ENCODE measurements around the gene DIP2B. TPM values are rescaled to one million over a fixed set of nuclear protein-coding genes. Genes with fewer than 3 reads are reported as not detected.

DIP2B gene
- total RNA-seq, 1 experiment from 2014 or later: 26.1 TPM

- TF ChIP-seq, protein P1, sequence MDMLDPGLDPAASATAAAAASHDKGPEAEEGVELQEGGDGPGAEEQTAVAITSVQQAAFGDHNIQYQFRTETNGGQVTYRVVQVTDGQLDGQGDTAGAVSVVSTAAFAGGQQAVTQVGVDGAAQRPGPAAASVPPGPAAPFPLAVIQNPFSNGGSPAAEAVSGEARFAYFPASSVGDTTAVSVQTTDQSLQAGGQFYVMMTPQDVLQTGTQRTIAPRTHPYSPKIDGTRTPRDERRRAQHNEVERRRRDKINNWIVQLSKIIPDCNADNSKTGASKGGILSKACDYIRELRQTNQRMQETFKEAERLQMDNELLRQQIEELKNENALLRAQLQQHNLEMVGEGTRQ (CRISPR knock-in tag; IDR thresholded peaks at IDR 0.05): no peak
Observed at GRCh38 chr12:50642761-50643160, 138.0 kb downstream of the DIP2B start (continued).

GRCh38 chr12:50647031-50647430 is 142.2 kb downstream of the DIP2B start:
- H3K9me3 Mint-ChIP-seq: peaks cover 3% of the 10 kb centered on the region; the same call in 1 of the 2 replicates
- H3K4me1 Mint-ChIP-seq: peaks cover 11% of the 10 kb centered on the region
- no peaks in the 10 kb centered on the region for H3K27me3 Mint-ChIP-seq (ENCODE audit: low read depth)
- ATAC-seq (no peak), DNase-seq (ENCODE audit: low spot score) (no peak)
- ChIA-PET CTCF (interaction anchor here (0.6 kb wide), 1 partner anchor 178 kb away, joined by 4 read pairs; no protein-coding TSS in a partner anchor), POLR2A (interaction anchor here (1.1 kb wide), 1 partner anchor 117 kb away, joined by 3 read pairs; the partner anchor contains the start of gene ATF1)
- H3K36me3 Mint-ChIP-seq: peaks cover 6% of the 10 kb centered on the region
- H3K27ac Mint-ChIP-seq: peak overlapping the region; percentile 50; the same call in 1 of the 2 replicates
- H3K4me3 Mint-ChIP-seq: no peak overlapping the region
- TF ChIP-seq, protein P2, sequence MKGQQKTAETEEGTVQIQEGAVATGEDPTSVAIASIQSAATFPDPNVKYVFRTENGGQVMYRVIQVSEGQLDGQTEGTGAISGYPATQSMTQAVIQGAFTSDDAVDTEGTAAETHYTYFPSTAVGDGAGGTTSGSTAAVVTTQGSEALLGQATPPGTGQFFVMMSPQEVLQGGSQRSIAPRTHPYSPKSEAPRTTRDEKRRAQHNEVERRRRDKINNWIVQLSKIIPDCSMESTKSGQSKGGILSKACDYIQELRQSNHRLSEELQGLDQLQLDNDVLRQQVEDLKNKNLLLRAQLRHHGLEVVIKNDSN (CRISPR knock-in tag; IDR thresholded peaks at IDR 0.05): no peak
- TF ChIP-seq, protein P3, sequence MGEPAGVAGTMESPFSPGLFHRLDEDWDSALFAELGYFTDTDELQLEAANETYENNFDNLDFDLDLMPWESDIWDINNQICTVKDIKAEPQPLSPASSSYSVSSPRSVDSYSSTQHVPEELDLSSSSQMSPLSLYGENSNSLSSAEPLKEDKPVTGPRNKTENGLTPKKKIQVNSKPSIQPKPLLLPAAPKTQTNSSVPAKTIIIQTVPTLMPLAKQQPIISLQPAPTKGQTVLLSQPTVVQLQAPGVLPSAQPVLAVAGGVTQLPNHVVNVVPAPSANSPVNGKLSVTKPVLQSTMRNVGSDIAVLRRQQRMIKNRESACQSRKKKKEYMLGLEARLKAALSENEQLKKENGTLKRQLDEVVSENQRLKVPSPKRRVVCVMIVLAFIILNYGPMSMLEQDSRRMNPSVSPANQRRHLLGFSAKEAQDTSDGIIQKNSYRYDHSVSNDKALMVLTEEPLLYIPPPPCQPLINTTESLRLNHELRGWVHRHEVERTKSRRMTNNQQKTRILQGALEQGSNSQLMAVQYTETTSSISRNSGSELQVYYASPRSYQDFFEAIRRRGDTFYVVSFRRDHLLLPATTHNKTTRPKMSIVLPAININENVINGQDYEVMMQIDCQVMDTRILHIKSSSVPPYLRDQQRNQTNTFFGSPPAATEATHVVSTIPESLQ (CRISPR knock-in tag; IDR thresholded peaks at IDR 0.05): no peak
- no peak for TF ChIP-seq ZNF425 (CRISPR knock-in tag; conservative IDR thresholded peaks at IDR 0.05)
- TF ChIP-seq, protein P4, sequence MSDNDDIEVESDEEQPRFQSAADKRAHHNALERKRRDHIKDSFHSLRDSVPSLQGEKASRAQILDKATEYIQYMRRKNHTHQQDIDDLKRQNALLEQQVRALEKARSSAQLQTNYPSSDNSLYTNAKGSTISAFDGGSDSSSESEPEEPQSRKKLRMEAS (CRISPR knock-in tag; IDR thresholded peaks at IDR 0.05): no peak
- TF ChIP-seq CREB1 (CRISPR knock-in tag; IDR thresholded peaks at IDR 0.05): no peak
- no peak for TF ChIP-seq ETV6 (CRISPR knock-in tag; IDR thresholded peaks at IDR 0.05)
- no peak for TF ChIP-seq NFYB (CRISPR knock-in tag; conservative IDR thresholded peaks at IDR 0.05; ENCODE audit: low read depth)
- no peak for TF ChIP-seq FOXP1 (CRISPR knock-in tag; IDR thresholded peaks at IDR 0.05; ENCODE audit: borderline replicate concordance)
- TF ChIP-seq, protein P5, sequence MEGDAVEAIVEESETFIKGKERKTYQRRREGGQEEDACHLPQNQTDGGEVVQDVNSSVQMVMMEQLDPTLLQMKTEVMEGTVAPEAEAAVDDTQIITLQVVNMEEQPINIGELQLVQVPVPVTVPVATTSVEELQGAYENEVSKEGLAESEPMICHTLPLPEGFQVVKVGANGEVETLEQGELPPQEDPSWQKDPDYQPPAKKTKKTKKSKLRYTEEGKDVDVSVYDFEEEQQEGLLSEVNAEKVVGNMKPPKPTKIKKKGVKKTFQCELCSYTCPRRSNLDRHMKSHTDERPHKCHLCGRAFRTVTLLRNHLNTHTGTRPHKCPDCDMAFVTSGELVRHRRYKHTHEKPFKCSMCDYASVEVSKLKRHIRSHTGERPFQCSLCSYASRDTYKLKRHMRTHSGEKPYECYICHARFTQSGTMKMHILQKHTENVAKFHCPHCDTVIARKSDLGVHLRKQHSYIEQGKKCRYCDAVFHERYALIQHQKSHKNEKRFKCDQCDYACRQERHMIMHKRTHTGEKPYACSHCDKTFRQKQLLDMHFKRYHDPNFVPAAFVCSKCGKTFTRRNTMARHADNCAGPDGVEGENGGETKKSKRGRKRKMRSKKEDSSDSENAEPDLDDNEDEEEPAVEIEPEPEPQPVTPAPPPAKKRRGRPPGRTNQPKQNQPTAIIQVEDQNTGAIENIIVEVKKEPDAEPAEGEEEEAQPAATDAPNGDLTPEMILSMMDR (IDR thresholded peaks at IDR 0.05): no peak
- TF ChIP-seq TP53 (CRISPR knock-in tag; IDR thresholded peaks at IDR 0.05): no peak

DNA sequence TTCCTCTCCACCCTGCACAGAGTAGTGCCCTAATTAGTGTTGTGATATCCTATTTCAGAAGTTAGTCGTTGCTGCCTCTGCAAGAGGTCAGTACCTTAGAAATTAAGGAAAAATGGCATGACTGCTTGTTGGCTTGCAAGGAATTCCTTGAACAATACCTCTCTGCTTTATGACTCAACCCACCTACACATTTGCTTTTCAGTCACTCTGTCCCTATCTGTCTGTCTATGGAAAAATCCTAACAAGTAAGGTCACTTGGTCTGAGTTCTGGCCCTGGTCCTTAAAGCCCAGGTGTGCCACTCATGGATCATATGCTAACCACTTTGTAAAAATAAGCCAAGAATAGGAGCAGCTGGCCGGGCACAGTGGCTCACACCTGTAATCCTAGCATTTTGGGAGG is 142.7 kb downstream of the DIP2B start:
- DNase-seq (ENCODE audit: low spot score) (no peak), ATAC-seq (no peak)
- POLR2A ChIA-PET: interaction anchor here (1.1 kb wide), 1 partner anchor 116 kb away, joined by 3 read pairs; the partner anchor contains the start of gene ATF1
- no peak overlapping the region for H3K4me3 Mint-ChIP-seq
- 0 out of 2 replicates have a peak, but pooled peaks cover 4% of the 10 kb centered on the region for H3K36me3 Mint-ChIP-seq
- CTCF ChIA-PET: interaction anchor here (0.6 kb wide), 1 partner anchor 178 kb away, joined by 4 read pairs; no protein-coding TSS in a partner anchor
- H3K27me3 Mint-ChIP-seq (ENCODE audit: low read depth): no peaks in the 10 kb centered on the region
- H3K4me1 Mint-ChIP-seq: peaks cover 9% of the 10 kb centered on the region; the same call in 1 of the 2 replicates
- peaks cover 3% of the 10 kb centered on the region; the same call in 1 of the 2 replicates for H3K9me3 Mint-ChIP-seq
- H3K27ac Mint-ChIP-seq: peak overlapping the region; percentile 50; the same call in 1 of the 2 replicates
- TF ChIP-seq JAZF1 (CRISPR knock-in tag; IDR thresholded peaks at IDR 0.05) (no peak), ZNF219 (CRISPR knock-in tag; IDR thresholded peaks at IDR 0.05; ENCODE audit: borderline replicate concordance) (no peak), JUN (CRISPR knock-in tag; IDR thresholded peaks at IDR 0.05) (no peak), RORB (CRISPR knock-in tag; IDR thresholded peaks at IDR 0.05) (no peak), ZNF423 (CRISPR knock-in tag; IDR thresholded peaks at IDR 0.05) (no peak), FOXP1 (CRISPR knock-in tag; IDR thresholded peaks at IDR 0.05; ENCODE audit: borderline replicate concordance) (no peak), ZNF425 (CRISPR knock-in tag; conservative IDR thresholded peaks at IDR 0.05) (no peak), NR1H2 (CRISPR knock-in tag; IDR thresholded peaks at IDR 0.05) (no peak), RELA (CRISPR knock-in tag; IDR thresholded peaks at IDR 0.05; ENCODE audit: borderline replicate concordance) (no peak), MLX (CRISPR knock-in tag; IDR thresholded peaks at IDR 0.05) (no peak), GRHL2 (CRISPR knock-in tag; IDR thresholded peaks at IDR 0.05; ENCODE audit: insufficient replicate concordance, severe bottlenecking) (no peak), ZBTB21 (CRISPR knock-in tag; IDR thresholded peaks at IDR 0.05; ENCODE audit: borderline replicate concordance) (no peak)
- TF ChIP-seq, protein P4 (CRISPR knock-in tag; IDR thresholded peaks at IDR 0.05): no peak
